OCI-M2 (cell line): ENCODE data around the gene BNC2.

Experiments used
- DNase-seq: peaks from one replicate; lab custom pipeline; 2025; ENCODE audit not compliant: unreplicated experiment; lab: John Stamatoyannopoulos, UW

The BNC2 gene

DNA sequence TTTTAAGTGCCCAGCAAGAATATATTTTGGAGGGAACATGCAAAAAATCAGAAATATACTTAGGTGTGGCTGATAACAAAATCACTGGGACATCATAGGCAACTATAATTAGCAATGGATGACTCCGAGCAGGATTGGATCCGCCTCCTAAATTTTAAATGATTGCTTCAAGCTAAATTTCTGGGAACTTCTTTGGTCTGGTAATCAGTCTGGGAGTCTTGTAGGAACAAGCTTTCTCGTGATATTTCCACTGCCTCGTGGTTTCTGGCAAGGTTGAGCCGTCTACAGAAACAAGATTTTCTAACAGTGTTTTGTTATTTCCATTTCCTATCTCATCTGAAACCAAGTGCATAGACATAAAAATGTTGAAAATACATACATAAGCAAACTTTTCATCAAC lies 232.6 kb downstream of the BNC2 start:
- no peak for DNase-seq

- DNase-seq = no peak
Measured at GRCh38 chr9:16637218-16637617, 233.3 kb downstream of the BNC2 start.

DNA sequence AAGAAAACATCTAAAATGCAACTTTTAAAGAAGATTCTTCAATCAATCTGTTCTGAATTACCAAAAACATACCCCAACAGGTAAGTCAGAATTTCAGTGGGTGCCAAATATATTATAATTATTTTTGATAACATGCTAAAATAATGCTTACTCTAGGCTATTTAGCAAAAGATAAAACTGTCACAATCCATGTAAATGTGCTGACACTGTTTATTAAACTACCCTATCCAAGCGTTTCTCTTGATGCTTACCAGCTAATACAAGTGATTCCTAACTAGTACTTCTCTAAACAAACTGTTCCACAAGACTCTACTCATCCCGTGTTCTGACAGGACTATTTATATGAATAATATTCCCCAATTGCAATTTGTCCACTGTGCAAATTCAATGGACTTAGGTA lies 236.7 kb downstream of the BNC2 start:
- no peak for DNase-seq

DNA sequence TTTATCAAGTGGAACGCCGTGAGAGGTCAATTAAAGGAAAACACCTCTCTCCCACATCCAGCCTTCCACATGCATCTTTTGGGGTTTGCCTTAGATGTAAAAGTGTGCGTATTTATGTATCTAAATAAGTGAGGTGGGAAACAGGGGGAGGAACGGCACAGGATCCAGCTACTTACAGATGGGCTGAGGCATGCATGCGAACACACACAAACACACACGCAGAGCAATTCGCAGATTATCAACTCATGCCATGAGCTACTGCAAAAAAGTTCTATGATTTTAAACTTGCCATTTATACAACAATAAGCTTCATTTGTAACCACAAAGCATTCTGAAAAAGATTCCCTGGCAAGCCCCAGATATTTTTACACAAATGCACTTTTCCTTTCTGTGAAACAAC lies 242.1 kb downstream of the BNC2 start:
- DNase-seq = no peak

- no peak for DNase-seq
Measured at GRCh38 chr9:16627967-16628366, 242.5 kb downstream of the BNC2 start.

- DNase-seq = no peak
Measured at GRCh38 chr9:16627521-16627920, 242.9 kb downstream of the BNC2 start.

DNA sequence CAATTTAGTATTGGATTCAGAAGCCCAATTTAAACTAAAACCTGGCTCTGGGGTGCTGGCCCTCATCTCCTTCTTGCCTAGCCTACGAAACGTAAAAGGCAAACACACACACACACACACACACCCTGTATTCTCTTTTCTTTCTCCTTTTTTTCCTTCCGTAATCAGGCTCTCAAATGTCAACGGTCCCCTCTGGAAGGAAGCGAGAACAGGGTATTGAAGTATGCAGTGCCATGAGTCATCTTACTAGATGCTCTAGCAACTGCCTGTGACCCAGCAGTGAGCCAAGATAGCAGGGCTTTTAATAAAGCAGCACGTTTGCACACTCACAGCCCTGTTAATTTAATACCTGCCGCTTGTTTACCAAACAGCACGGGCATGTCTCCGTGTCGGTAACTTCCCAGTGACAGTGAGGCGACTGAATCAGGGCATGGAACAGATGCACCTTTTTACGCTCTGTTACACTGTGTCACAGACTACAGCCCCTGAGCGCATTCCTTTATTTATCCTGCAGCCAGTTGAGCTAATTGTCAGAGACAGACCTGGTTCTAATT lies 243.8 kb downstream of the BNC2 start:
- no peak for DNase-seq

DNA sequence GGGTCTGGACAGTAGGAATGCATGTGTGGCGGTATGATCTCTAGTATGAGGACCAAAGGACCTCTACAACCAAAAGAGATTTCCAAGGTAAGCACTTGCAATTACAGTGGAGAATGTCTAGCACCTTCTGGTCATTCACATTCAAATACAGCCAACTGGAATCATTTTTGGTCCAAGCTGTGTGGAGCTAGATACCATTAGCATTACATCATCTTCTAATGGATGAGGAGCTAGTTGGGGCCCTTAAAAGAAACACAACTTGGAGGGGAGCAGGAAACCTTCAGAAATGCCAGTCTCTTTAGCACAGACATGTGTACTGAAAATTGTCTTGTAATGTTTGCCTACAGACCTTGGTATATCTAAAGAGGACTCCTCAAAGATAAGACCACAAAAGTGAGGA lies 244.7 kb downstream of the BNC2 start:
- DNase-seq = no peak

- no peak for DNase-seq
Measured at GRCh38 chr9:16625161-16625631, 245.3 kb downstream of the BNC2 start.

GRCh38 chr9:16624744-16625117 lies 245.7 kb downstream of the BNC2 start:
- DNase-seq = no peak

DNA sequence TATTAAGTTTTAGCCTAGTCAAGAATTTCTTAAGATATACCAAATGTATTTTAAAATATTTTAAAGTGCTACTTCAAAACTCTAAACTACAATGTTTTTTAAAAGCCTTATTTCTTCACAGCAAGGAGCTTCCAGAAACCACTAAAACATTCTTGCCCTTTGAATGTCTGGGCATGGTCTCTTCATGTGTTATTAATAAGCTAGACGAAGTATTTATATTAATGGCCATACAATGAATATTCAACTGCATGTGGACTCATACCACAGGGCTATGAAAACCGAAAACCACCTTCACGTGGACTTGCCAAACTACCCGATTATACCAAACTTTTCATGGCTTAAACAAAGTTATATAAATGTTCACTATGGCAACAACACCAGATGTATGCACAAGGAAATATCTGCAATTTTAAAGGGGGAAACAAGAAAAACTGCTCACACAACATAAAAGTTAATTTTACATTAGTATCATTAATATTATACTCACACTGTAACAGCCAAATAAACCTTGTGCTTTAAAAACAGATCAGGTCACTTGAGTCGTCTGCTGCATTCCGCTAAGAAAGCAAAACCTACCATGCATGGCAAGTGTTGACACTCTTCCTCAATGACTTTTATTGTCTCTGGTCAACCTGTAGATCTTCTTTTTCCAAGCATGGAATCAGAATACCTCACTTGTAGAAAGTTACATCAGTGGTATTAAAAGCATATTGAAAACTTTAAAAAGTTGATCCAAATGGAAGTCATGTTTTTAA lies 246.3 kb downstream of the BNC2 start:
- DNase-seq = no peak

DNA sequence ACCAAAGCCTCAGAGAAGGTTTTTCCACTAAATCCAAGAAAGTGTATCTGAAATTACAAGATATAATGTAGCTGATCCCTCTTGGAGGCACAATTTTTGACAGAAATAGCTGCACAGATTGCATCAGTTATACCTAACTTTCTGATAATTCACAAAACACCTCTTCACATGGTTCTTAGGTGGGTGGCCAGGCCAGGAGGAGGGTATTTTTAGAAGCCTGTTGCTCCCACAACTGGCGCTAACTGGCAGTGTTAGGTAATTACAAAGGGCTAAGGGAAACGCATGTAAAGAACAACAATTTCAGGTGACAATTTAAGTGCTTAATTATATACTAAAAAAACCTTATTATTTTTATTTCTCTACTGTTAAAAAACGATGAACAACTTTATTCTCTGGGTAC lies 247.9 kb downstream of the BNC2 start:
- no peak for DNase-seq

DNA sequence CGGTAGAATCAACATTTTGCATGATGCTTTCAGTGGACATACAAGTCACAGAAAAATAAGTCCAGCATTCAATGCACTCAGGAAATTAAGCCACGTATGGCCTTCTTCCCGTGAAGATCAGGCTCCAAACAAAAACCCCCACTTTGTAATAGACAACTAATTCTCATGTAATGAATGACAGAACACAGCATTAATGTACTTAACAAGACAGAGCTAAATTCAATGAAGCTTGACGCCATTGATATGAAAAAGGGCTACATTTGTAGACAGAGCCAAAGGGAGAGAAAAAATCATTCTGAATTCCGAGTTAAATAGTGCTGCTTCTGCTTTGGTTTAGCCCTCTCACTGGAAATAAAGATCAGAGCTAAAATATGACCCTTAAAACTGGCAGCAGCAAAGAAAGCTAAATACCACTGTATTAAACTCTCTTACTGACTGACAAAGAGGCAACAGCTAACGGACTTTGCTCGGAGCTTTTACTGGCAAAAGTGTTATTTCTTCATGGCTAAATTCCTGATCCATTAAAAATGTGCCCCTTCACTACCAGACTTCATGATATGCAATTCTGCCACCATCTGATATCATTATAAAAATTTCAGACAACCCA lies 250.5 kb downstream of the BNC2 start:
- no peak for DNase-seq

- DNase-seq = no peak
Measured at GRCh38 chr9:16619402-16619801, 251.1 kb downstream of the BNC2 start.

GRCh38 chr9:16618524-16618923 lies 251.9 kb downstream of the BNC2 start:
- no peak for DNase-seq

DNA sequence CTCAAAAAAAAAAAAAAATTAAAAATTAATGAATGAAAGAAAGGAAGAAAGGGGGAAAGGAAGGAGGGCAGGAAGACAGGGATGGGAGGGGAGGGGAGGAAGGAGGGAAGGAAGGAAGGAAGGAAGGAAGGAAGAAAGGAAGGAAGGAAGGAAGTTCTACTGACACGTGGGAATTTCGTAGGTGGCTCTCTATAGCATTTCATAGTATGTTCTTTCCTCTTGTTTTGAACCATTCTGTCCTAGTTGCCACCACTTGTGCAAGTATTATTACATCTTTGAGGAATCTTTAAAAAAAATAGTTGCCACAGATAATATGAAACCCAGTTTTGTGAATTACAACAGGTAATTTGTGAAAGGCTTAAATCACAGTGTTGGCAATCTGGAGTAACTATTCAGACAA lies 253.8 kb downstream of the BNC2 start:
- DNase-seq = no peak

GRCh38 chr9:16615451-16615850 lies 255.0 kb downstream of the BNC2 start:
- no peak for DNase-seq

DNA sequence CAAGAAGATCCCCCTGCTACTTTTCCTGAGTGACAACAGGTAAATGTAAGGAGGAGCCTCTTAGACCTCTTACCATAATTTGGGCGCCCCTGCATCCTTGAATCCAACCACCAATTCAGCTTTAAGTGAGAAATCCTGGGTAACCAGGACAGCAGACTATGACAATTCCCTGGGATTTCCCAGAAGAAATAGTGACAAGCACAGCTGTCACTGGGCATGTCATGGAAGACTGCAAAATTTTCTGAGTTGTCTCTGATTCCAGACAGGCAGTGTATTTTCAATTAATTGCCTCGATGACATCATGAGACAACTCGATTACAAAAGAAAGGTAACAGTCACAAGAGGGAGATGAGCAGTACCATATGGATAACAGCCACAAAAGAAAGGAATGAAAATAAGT lies 256.9 kb downstream of the BNC2 start:
- DNase-seq = no peak

GRCh38 chr9:16613051-16613450 lies 257.4 kb downstream of the BNC2 start:
- no peak for DNase-seq

GRCh38 chr9:16612627-16613026 lies 257.8 kb downstream of the BNC2 start:
- no peak for DNase-seq

- DNase-seq = no peak
Measured at GRCh38 chr9:16611983-16612382, 258.5 kb downstream of the BNC2 start.

DNA sequence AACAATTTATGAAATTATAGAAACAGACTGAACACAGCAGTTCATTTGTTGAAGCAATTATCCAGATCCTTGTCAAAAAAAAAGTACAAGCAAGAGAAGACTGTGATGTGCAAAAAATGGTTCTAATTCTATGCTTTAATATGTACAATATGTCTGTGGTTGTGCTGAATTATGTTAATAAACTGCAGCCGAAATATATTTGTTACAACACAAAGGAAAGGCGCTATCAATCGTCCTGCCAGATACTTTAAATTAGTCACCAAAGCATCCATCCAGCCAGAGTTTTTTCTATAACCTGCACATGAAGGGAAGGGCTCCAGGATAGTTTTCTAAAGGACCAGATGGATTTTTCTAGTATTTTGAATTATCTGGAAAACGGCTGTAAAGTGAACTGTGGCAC lies 259.5 kb downstream of the BNC2 start:
- no peak for DNase-seq

DNA sequence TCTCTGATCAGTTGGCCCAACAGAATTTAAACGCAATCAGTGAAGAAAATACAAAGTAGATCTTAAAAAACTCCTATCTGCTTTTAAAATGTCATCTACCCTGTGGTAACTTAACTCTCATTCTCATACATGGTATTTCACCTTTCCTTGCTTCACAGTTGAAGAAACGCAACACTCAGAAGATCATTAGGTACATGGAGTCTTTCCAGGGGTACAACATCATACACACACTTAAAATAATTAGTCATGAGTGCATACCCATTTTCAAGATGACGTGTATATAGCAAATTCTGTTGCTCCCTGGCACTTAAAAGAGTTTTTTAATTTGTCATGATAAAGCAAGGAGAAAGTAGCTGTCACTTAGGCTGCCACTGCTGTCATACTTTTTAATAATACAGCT lies 259.9 kb downstream of the BNC2 start:
- DNase-seq = no peak
